Astrocyte of the spinal cord (primary cell): ENCODE data around the gene CYP2F1.
"Not testable (repeated sequence)": the region's sequence is repeated elsewhere in the genome, so short reads cannot be mapped to it uniquely, and the experiment has no call there.

ENCODE experiments used
- DNase-seq: peaks from one replicate; pipeline ENCODE4 v3.0.0; 2011; ENCODE audit warnings: low read depth, low spot score
- H3K4me3 ChIP-seq: 2 replicates; pipeline ENCODE4 v1.5.1; 2011; ENCODE audit warnings: low read depth, mild to moderate bottlenecking, low read length, moderate library complexity
- in situ Hi-C: cut with HindIII; loops from 2 replicates; pipeline ENCODE4 v1.10.0; 2017; ENCODE audit warnings: low sequenced_read_pairs
- TF ChIP-seq, protein P1 (sequence below): IDR thresholded peaks from 2 replicates; pipeline ENCODE4 v1.5.1; 2012; ENCODE audit warnings: low read depth, mild to moderate bottlenecking, low read length, inconsistent platforms

Gene CYP2F1

DNA sequence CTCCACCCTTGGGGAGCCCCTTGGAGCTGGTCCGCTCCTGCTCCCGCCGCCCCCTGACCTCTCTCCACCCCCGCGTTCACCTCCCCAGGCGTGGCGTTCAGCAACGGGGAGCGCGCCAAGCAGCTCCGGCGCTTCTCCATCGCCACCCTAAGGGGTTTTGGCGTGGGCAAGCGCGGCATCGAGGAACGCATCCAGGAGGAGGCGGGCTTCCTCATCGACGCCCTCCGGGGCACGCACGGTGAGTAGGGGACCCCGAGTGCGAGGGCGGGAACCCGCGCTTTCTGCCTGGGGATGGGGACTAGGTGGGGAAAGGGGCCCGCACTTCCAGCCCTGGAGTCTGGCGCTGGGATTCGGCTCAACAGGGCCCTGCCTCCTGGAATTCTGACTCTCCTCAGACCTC is 24.3 kb upstream of the CYP2F1 start:
- DNase-seq: no peak

DNA sequence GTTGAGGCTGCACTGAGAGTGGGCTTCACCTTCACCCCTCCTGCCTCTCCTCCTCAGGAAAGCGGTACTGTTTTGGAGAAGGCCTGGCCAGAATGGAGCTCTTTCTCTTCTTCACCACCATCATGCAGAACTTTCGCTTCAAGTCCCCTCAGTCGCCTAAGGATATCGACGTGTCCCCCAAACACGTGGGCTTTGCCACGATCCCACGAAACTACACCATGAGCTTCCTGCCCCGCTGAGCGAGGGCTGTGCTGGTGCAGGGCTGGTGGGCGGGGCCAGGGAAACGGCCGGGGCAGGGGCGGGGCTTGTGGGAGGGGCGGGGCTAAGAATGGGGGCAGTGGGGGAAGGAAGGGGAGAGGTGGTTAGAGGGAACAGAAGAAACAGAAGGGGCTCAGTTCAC is 18.5 kb upstream of the CYP2F1 start:
- TF ChIP-seq, protein P1, sequence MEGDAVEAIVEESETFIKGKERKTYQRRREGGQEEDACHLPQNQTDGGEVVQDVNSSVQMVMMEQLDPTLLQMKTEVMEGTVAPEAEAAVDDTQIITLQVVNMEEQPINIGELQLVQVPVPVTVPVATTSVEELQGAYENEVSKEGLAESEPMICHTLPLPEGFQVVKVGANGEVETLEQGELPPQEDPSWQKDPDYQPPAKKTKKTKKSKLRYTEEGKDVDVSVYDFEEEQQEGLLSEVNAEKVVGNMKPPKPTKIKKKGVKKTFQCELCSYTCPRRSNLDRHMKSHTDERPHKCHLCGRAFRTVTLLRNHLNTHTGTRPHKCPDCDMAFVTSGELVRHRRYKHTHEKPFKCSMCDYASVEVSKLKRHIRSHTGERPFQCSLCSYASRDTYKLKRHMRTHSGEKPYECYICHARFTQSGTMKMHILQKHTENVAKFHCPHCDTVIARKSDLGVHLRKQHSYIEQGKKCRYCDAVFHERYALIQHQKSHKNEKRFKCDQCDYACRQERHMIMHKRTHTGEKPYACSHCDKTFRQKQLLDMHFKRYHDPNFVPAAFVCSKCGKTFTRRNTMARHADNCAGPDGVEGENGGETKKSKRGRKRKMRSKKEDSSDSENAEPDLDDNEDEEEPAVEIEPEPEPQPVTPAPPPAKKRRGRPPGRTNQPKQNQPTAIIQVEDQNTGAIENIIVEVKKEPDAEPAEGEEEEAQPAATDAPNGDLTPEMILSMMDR: no peak
- DNase-seq: no peak
- no peak overlapping the region for H3K4me3 ChIP-seq
- in situ Hi-C loops: no loop called here

More for the DNA sequence above, 24.3 kb upstream of the CYP2F1 start:
- TF ChIP-seq, protein P1: no peak
- H3K4me3 ChIP-seq: no peak overlapping the region
- in situ Hi-C loops: no loop called here

- no peak for DNase-seq
- no peak overlapping the region for H3K4me3 ChIP-seq
- in situ Hi-C loops: no loop called here
- TF ChIP-seq, protein P1: no peak
Observed at GRCh38 chr19:41096353-41096752, 17.9 kb upstream of the CYP2F1 start.

GRCh38 chr19:41097302-41097701 is 16.9 kb upstream of the CYP2F1 start:
- TF ChIP-seq, protein P1: no peak
- in situ Hi-C loops: no loop called here

GRCh38 chr19:41098762-41099161 is 15.5 kb upstream of the CYP2F1 start:
- in situ Hi-C loops: no loop called here
- DNase-seq: no peak
- TF ChIP-seq, protein P1: no peak
- H3K4me3 ChIP-seq: no peak overlapping the region

More at GRCh38 chr19:41097302-41097701, 16.9 kb upstream of the CYP2F1 start:
- DNase-seq: no peak
- H3K4me3 ChIP-seq: no peak overlapping the region

GRCh38 chr19:41102210-41102609 is 12.0 kb upstream of the CYP2F1 start:
- in situ Hi-C loops, DNase-seq: not testable (repeated sequence)

DNA sequence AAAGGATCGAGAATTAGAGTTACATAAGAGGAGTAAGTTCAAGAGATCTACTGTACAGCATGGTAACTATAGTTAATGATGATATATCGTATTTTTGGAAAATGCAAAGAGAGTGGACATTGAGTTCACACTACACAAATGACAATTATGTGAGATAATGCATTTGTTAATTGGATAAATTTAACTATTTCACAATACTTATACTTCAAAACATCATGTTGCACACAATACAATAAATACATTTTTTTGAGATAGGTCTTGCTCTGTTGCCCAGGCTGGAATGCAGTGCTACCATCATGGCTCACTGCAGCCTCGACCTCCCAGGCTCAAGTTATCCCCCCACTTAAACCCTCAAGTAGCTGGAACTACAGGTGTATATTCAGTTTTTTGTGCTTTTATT is 8.1 kb upstream of the CYP2F1 start:
- TF ChIP-seq, protein P1: no peak
- in situ Hi-C loops: no loop called here
- no peak for DNase-seq
- H3K4me3 ChIP-seq: no peak overlapping the region

More at GRCh38 chr19:41102210-41102609, 12.0 kb upstream of the CYP2F1 start:
- not testable (repeated sequence) for H3K4me3 ChIP-seq
